Measurements from ENCODE around the gene CPSF4L.

GRCh38 chr17:73265646-73266640, 4.3 kb upstream of the CPSF4L start:
- TF ChIP-seq POLR2A (IDR thresholded peaks at IDR 0.05) = no peak
- TF ChIP-seq CTCF (IDR thresholded peaks at IDR 0.05) = no peak
